ENCODE measurements around the gene KLHL25.
A peak's percentile ranks its signal among the peaks of the same experiment; 100 is the strongest.
"Not testable (repeated sequence)": the region's sequence is repeated elsewhere in the genome, so short reads cannot be mapped to it uniquely, and the experiment has no call there.

The KLHL25 gene

GRCh38 chr15:85800478-85801123 is 5.9 kb upstream of the KLHL25 start:
- DNase-seq = no peak

- not testable (repeated sequence) for DNase-seq
Observed at GRCh38 chr15:85796371-85796770, 1.6 kb upstream of the KLHL25 start.

DNA sequence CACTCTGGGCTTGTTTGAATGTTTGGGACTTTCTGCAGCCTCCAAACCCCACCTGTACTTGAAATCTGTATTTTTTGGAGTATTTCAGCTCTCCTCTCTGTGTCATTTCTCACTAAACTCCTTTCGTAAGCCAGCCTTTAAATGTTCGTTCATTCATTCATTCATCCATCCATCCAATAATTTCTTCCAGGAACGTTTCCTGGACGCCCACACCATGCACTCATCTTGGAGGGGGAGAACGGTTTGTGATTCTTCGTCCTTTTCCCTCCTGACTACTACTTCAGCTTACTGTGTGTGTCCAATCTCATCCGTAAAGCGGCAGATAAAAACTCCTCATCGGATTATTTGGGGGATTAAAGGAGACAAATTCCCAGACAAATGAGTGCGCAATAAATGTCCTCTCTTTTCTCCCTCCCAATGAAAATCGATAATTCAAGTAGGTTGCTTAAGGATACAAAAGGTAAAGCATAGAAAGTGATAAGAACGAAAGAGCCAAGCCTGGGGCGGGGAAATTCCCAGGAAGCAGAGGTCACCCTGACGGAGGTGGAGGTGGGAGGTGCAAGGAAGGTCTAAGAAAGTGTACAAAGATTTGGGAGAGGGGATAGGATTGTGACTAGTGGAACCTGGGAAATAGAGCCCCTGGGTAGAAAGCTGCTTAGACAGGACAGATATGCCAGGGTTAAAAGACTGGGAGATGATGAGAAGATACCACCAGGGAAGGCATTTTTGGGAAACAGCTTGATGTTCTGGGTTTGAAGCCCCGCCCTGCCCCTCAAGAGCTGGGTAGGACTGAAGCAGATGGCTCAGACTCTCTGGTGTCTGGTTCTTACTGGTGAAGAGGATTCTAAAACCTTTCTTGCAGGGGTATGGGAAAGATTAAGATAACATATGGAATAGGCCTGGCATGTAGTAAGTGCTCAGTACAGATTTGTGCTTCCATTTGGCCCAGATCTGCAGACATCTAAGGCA is 896 bp upstream of the KLHL25 start:
- no peak for DNase-seq

- peak; percentile 67 for DNase-seq
Observed at GRCh38 chr15:85793641-85794597, 806 bp downstream of the KLHL25 start.

GRCh38 chr15:85792912-85793590 is 1.7 kb downstream of the KLHL25 start:
- no peak for DNase-seq

- no peak for DNase-seq
Observed at GRCh38 chr15:85792102-85792731, 2.5 kb downstream of the KLHL25 start.

DNA sequence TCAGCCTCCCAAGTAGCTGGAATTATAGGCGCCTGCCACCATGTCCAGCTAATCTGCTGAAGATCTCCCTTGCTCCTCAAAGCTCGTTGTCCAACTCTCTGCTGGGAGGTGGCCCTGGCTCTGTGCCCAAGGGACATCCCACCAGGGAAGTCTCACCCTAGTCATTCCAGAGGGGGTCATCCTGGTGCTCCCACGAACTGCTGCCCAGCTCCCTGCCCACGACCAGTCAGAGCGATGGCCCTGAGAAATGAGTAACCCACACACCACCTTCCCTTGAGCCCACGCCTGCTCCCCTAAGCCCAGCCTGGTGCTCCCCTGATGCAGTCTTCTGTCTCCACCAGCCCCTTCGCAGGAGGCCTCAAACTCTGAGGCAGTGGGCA is 5.2 kb downstream of the KLHL25 start:
- DNase-seq = no peak

DNA sequence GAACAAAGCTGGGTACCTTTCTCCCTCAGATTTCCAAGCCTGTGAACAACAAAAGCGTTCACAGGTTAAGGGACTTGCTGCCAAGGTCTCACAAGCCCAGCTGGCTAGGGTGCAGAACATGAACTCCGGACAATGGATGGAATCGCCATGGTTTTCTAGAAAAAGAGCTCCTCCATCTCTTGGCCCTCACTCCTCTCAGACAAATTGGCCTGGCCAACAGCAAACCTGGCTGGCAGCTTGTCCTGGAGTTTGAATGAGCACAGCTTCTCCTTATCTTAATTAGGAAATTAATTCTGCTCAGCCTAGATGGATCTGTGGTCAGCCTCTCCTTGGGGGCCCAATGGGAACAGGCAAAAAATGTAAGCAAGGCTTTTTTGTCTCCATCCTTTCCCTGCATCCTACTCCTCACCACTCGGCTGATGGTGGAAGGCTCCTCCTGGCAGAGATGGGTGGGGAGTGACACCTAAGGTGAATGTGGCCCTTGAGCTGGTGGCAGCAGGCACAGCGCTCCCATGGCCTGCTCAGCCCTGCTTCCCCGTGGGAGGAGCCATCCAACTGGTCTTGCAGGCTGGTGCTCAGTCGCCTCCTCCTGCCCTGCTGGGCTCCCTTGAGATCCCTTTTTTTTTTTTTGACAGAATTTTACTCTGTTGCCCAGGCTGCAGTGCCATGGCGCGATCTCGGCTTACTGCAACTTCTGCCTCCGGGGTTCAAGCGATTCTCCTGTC is 5.8 kb downstream of the KLHL25 start:
- no peak for DNase-seq

DNA sequence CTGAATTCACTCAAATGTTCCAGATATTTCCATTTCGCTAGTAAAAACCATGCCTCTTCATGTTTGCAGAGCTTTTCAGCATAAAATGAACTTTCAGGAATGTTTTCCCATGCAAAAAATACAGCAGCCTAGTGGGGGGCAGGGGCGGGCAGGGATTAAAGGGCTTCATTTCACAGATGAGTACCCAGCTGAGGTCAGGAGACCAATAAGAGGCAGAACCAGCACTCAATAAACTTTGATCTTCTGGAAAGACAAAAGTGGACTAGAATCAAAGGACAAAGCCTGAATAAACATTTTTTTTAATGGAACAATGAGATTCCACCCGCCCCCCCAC is 8.0 kb downstream of the KLHL25 start:
- DNase-seq = no peak

GRCh38 chr15:85785887-85786780 is 8.6 kb downstream of the KLHL25 start:
- no peak for DNase-seq

GRCh38 chr15:85782064-85782463 is 12.7 kb downstream of the KLHL25 start:
- DNase-seq = no peak

DNA sequence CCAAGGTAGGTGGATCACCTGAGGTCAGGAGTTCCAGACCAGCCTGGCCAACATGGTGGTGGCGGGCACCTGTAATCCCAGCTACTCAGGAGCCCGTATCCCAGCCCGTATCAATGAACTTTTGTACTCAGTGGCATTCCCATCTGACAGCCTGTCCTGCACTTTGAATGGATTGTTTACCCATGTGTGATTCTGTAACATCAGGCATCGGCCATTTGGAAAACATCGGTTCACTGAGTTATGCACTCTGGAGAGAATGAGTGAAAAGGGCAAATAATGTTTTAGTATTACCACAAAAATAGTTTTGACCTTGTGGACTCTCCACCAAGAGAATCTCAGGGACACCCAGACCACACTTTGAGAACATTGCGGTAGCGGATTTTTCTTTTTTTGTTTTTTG is 13.6 kb downstream of the KLHL25 start:
- DNase-seq = no peak

DNA sequence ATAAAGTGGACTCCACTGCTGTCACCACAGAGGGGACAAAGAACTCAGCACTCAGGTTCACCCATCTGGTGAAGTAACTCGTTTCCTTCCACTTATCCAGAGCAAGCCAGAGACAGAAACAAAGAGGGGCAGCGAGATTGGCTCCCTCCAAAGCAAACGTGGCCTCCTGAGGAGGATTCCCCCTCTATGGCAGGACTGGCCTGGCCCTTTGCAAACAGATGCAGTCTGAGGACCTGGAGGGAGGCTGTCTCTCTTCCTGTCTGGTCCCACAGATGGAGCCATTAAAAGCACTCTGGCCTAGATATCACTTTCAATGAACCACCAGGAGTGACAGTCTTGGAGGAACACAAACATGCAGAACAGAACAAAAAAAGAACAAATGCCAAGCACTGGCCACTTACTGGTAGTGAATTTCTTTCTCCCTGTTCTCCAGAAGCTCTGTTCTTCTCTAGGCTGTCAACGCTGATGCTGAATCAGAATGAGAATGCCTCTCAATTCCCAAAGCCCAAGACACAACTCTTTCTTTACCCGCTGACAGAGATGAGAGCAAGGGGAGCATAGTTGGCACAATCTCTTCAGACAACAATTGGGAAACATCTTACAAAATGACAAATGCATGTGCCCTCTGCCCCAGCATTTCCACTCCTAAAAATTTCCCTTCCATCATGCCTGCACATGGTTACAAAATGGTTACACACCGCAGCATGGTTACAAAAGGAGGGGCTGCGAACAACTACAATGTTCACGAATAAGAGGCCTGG is 14.3 kb downstream of the KLHL25 start:
- DNase-seq = no peak

DNA sequence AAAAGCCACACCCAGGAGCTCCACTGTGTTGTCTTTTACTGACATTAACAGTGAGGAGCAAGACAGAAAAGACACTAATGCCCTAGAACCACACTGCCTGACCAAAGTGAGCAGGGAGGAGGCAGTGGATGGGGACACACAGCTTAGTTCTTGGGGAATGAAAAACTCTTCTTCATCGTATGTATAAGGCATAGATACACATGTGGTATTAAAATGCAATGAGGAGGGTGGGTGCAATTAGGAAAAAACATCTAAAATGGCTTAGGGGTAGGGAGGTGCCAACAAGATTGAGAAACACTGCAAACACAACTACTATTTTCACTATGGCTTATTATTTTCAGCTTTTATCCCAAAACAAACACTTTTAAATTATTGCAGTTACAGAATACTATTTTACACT is 15.5 kb downstream of the KLHL25 start:
- no peak for DNase-seq

- DNase-seq = no peak
Observed at GRCh38 chr15:85778107-85778776, 16.5 kb downstream of the KLHL25 start.

DNA sequence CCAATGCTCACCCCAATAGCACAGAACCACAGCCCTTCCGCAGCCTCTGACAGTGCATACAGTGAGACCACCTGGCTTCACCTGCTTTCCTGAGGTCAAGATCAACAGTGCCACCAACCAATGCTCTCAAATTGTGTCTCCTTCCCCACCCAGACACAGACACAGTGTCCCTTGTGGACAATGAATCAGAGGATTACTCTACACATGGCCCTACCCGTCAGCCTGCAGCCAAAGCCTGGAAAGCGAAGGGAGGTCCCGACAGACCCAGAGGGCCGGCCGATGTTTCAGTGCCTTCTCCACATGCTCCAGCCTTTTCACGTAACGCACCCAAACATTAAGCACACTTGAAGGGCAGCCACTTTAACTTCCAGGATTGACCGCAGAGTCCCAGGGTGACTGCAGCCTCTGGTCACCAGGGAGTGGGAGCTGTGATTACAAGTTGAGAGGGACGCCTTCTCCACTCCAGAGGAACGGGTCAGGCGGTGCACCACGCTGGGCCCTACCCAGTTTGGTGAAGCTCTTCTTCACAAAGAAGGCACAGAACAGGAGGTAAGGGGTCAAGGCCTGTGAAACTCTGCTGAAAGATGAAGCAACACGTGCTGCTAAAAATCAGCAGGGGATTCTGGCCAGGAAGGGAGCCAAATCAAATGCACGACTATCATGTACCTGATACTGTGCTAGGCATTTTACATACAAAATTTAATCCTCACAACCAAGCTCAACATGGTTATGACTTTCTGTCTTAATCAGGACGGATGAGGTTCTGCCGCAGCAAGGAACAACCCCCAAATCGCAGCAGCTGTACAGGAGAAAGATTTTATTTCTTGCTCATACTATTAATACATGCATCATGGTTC is 17.2 kb downstream of the KLHL25 start:
- no peak for DNase-seq

DNA sequence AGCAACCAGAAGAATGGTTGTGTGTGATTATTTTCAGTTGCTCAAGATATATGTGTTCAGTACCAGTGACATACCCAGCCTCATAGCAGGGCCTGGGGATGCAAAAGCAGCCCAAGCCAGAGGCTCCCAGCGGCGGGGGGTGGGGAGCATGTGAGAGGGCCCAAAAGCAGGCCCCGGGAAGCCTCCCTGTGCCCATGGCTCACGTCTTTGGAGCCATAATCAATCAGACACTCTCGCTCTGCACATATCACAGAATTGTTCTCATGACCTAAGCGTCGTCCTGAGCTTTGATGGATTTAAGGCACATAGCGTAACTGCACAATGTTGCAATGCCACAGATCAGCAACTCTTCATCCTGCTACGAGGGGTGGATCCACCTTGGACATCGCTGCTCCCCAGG is 20.8 kb downstream of the KLHL25 start:
- no peak for DNase-seq

GRCh38 chr15:85773249-85773648 is 21.5 kb downstream of the KLHL25 start:
- DNase-seq = no peak

Data from right forelimb (tissue), 1 donor.